ENCODE data around the gene DST. TPM values are rescaled to one million over a fixed set of nuclear protein-coding genes. Genes with fewer than 3 reads are reported as not detected.

The DST gene
- total and polyA plus RNA-seq, 2 of the 8 experiments (the other 6 are each of a cell fraction or from before 2014, with no cell fraction given): 49.4 to 116 TPM

- Histone ChIP-seq H3K79me1 (ENCODE audit: low read depth, low read length) (no peaks in the 10 kb centered on the region), H2BK5ac (ENCODE audit: low read depth, low read length) (no peak overlapping the region), H2AFZ (ENCODE audit: low read length) (no peak overlapping the region), H3K4me1 (replicated peaks in 1 of 4; ENCODE audit: control insufficient read depth in 3 of 4, insufficient read depth in 4 of 4, low read length in 3 of 4) (0 out of 7 replicates have a peak, but pooled peaks cover 0 to 3% (median 0%) of the 10 kb centered on the region in 4 experiments), H2AK5ac (ENCODE audit: low read depth, low read length) (no peak overlapping the region), H3K23me2 (ENCODE audit: low read depth, low read length) (no peaks in the 10 kb centered on the region), H3K4me3 (ENCODE audit: extremely low read depth in 1 of 4, insufficient read depth in 2 of 4, low read depth in 3 of 4, low read length in 4 of 4) (no peak overlapping the region), H4K20me1 (replicated peaks in 1 of 2; ENCODE audit: control insufficient read depth in 1 of 2, insufficient read depth in 2 of 2, low read length in 2 of 2) (no peaks in the 10 kb centered on the region), H3K4me2 (ENCODE audit: insufficient read depth in 1 of 2, low read depth in 2 of 2, low read length in 2 of 2) (no peak overlapping the region), H2BK120ac (replicated peaks; ENCODE audit: low read depth, low read length) (no peak overlapping the region), H3K9ac (replicated peaks in 1 of 4; ENCODE audit: extremely low read depth in 1 of 4, low read depth in 3 of 4, low read length in 3 of 4) (no peak overlapping the region), H3K79me2 (ENCODE audit: control insufficient read depth in 1 of 2, insufficient read depth in 2 of 2, low read length in 2 of 2) (no peaks in the 10 kb centered on the region; a peak in 1 of 4 replicates), H3K56ac (replicated peaks; ENCODE audit: insufficient read length, low read depth, low read length) (no peak overlapping the region), H4K5ac (ENCODE audit: insufficient read length, low read depth, low read length) (no peak overlapping the region), H3K4ac (replicated peaks; ENCODE audit: insufficient read length, low read depth, low read length) (no peak overlapping the region), H2BK20ac (ENCODE audit: low read length) (no peak overlapping the region), H4K91ac (replicated peaks; ENCODE audit: insufficient read length, low read length) (no peak overlapping the region), H2BK12ac (ENCODE audit: low read depth, low read length) (no peak overlapping the region), H3K9me3 (ENCODE audit: insufficient read depth in 2 of 2, low read depth in 1 of 2, low read length in 1 of 2) (no peaks in the 10 kb centered on the region), H3K14ac (ENCODE audit: insufficient read length) (no peak overlapping the region), H3K36me3 (ENCODE audit: control insufficient read depth in 2 of 4, insufficient read depth in 4 of 4, low read length in 3 of 4) (peaks cover 0 to 22% (median 13%) of the 10 kb centered on the region in 4 experiments; a peak in 4 of 8 replicates), H3K18ac (ENCODE audit: extremely low read depth, low read length) (no peak overlapping the region), H3K27ac (ENCODE audit: low read depth, low read length) (no peak overlapping the region), H3K23ac (ENCODE audit: insufficient read length) (no peak overlapping the region), H3K27me3 (replicated peaks in 1 of 4; ENCODE audit: control insufficient read depth in 3 of 4, extremely low read depth in 1 of 4, insufficient read depth in 3 of 4, low read length in 3 of 4) (no peaks in the 10 kb centered on the region), H4K8ac (ENCODE audit: extremely low read depth, insufficient read depth, low read length) (no peak overlapping the region), H2BK15ac (ENCODE audit: low read length) (no peak overlapping the region)
- TF ChIP-seq USF2 (IDR thresholded peaks at IDR 0.05; ENCODE audit: low read length) (no peak), SIX5 (IDR thresholded peaks at IDR 0.05; ENCODE audit: low read depth, low read length) (no peak), TAF7 (optimal IDR thresholded peaks at IDR 0.05; ENCODE audit: borderline replicate concordance, low read depth, low read length) (no peak), BACH1 (IDR thresholded peaks at IDR 0.05; ENCODE audit: low read length) (no peak), ZNF274 (IDR thresholded peaks at IDR 0.05; ENCODE audit: borderline replicate concordance, extremely low read depth, low read length) (no peak), SUZ12 (IDR thresholded peaks at IDR 0.05; ENCODE audit: low read length) (no peak), ATF2 (IDR thresholded peaks at IDR 0.05; ENCODE audit: low read length) (no peak), RXRA (IDR thresholded peaks at IDR 0.05; ENCODE audit: insufficient read depth, low read depth, low read length) (no peak), JUN (IDR thresholded peaks at IDR 0.05; ENCODE audit: low read depth, low read length) (no peak), POLR2AphosphoS5 (IDR thresholded peaks at IDR 0.05; ENCODE audit: low read depth, low read length) (no peak)
- ChIA-PET POLR2A (ENCODE audit: partially characterized antibody) (interaction anchor here (1.0 kb wide), 1 partner anchor 305 kb away, joined by 3 read pairs; the partner anchor contains the start of gene BEND6), CTCF (ENCODE audit: partially characterized antibody) (interaction anchor here (1.1 to 2.4 kb wide), 4 partner anchors 12 to 202 kb away, joined by 3 to 13 read pairs (median 4); no protein-coding TSS in a partner anchor)
- 88% methylated on average over 3 of the region's 3 CpGs; no CpG with 5 or more reads in 1 of the 2 experiments for WGBS, 2 experiments (ENCODE audit: extremely low coverage in 1 of 2, insufficient coverage in 1 of 2, insufficient read length in 1 of 2, insufficient replicate concordance in 2 of 2, low coverage in 1 of 2, low lambda C conversion rate in 2 of 2, missing lambda C conversion rate in 1 of 2)
- FAIRE-seq: no peak
- no peak for DNase-seq (ENCODE audit: low read depth in 1 of 2, low spot score in 2 of 2)
These were observed 7.1 kb upstream of the DST start for GRCh38 chr6:56649782-56650181.
